WTC11 (cell line): Measurements from ENCODE around the gene SSRP1. TPM values are rescaled to one million over a fixed set of nuclear protein-coding genes. Genes with fewer than 3 reads are reported as not detected.

Source experiments
- ATAC-seq: fragments of 200-7000 bp; cut with Tn5 transposase; 2 replicates; pipeline ENCODE4 v1.10.0; 2021; ENCODE audit warnings: mild to moderate bottlenecking, moderate library complexity
- CTCF ChIA-PET: fragments of 300-600 bp; sonication (Branson Sonifier 250); formaldehyde crosslinking; loops from one replicate; lab custom pipeline; 2021; ENCODE audit warnings: antibody characterized with exemption; lab: Charles Lee
- POLR2A ChIA-PET: fragments of 350-600 bp; sonication (Branson Sonifier 250); formaldehyde crosslinking; loops from one replicate; lab custom pipeline; 2021; ENCODE audit warnings: antibody characterized with exemption; lab: Charles Lee
- DNase-seq: peaks from one replicate; pipeline ENCODE4 v3.0.0; 2021; ENCODE audit warnings: low spot score
- H3K27ac Mint-ChIP-seq: 2 replicates; pipeline ENCODE4 v1.8.0; 2021; ENCODE audit warnings: mixed read lengths
- H3K27me3 Mint-ChIP-seq: 2 replicates; pipeline ENCODE4 v1.8.0; 2021; ENCODE audit warnings: low read depth, mild to moderate bottlenecking, moderate library complexity, mixed read lengths
- H3K36me3 Mint-ChIP-seq: 2 replicates; pipeline ENCODE4 v1.8.0; 2021; ENCODE audit warnings: mixed read lengths
- H3K4me1 Mint-ChIP-seq: 2 replicates; pipeline ENCODE4 v1.8.0; 2022; ENCODE audit warnings: mixed read lengths
- H3K4me3 Mint-ChIP-seq: 2 replicates; pipeline ENCODE4 v1.8.0; 2021; ENCODE audit warnings: mild to moderate bottlenecking, moderate library complexity, mixed read lengths
- H3K9me3 Mint-ChIP-seq: 2 replicates; pipeline ENCODE4 v1.8.0; 2021; ENCODE audit warnings: mixed read lengths
- ARID4B ChIP-seq: sonication (generic); formaldehyde crosslinking; IDR thresholded peaks from 2 replicates; pipeline ENCODE4 v1.8.0; 2023; ENCODE audit warnings: missing genetic modification reagents, mild to moderate bottlenecking, borderline replicate concordance
- ATF1 ChIP-seq: sonication (generic); formaldehyde crosslinking; IDR thresholded peaks from 2 replicates; pipeline ENCODE4 v1.8.1; 2023; ENCODE audit warnings: mild to moderate bottlenecking, moderate library complexity, missing genetic modification reagents
- ATF2 ChIP-seq: sonication (generic); formaldehyde crosslinking; IDR thresholded peaks from 2 replicates; pipeline ENCODE4 v1.8.1; 2022; ENCODE audit warnings: low read depth, missing genetic modification reagents, borderline replicate concordance
- CREM ChIP-seq: sonication (generic); formaldehyde crosslinking; IDR thresholded peaks from 2 replicates; pipeline ENCODE4 v1.8.1; 2022; ENCODE audit warnings: mild to moderate bottlenecking, missing genetic modification reagents, moderate library complexity
- HMGXB4 ChIP-seq: sonication (generic); formaldehyde crosslinking; IDR thresholded peaks from 2 replicates; pipeline ENCODE4 v1.8.1; 2023; ENCODE audit warnings: mild to moderate bottlenecking, moderate library complexity, missing genetic modification reagents
- MYBL2 ChIP-seq: sonication (generic); formaldehyde crosslinking; IDR thresholded peaks from 2 replicates; pipeline ENCODE4 v1.8.1; 2023; ENCODE audit warnings: mild to moderate bottlenecking, moderate library complexity, missing genetic modification reagents
- NR1H2 ChIP-seq: sonication (generic); formaldehyde crosslinking; IDR thresholded peaks from 2 replicates; pipeline ENCODE4 v1.9.0; 2021; ENCODE audit warnings: mild to moderate bottlenecking, moderate library complexity, missing genetic modification reagents
- OVOL2 ChIP-seq: fragments of 250-450 bp; sonication (Bioruptor Pico); IDR thresholded peaks from 2 replicates; pipeline ENCODE4 v1.9.0; 2021; ENCODE audit warnings: mild to moderate bottlenecking, borderline replicate concordance
- SP1 ChIP-seq: sonication (generic); formaldehyde crosslinking; conservative IDR thresholded peaks from 2 replicates; pipeline ENCODE4 v1.8.1; 2022; ENCODE audit warnings: missing genetic modification reagents
- TEAD4 ChIP-seq: sonication (generic); formaldehyde crosslinking; IDR thresholded peaks from 2 replicates; pipeline ENCODE4 v1.8.0; 2022; ENCODE audit warnings: mild to moderate bottlenecking, missing genetic modification reagents
- ZMAT4 ChIP-seq: fragments of 250-450 bp; sonication (Bioruptor Pico); IDR thresholded peaks from 2 replicates; pipeline ENCODE4 v1.9.0; 2021; ENCODE audit warnings: mild to moderate bottlenecking
- ZNF396 ChIP-seq: fragments of 250-450 bp; sonication (Bioruptor Pico); IDR thresholded peaks from 2 replicates; pipeline ENCODE4 v1.8.0; 2021; ENCODE audit warnings: mild to moderate bottlenecking, moderate library complexity, borderline replicate concordance
- ZNF671 ChIP-seq: fragments of 250-450 bp; sonication (Bioruptor Pico); IDR thresholded peaks from 2 replicates; pipeline ENCODE4 v1.8.0; 2021; ENCODE audit warnings: mild to moderate bottlenecking
- total RNA-seq: library from RNA; stranded (reverse); gene quantifications from 3 replicates; pipeline ENCODE4 v1.2.3, GENCODE V29; 2021
- TF ChIP-seq, protein P1 (sequence below): sonication (generic); formaldehyde crosslinking; IDR thresholded peaks from 2 replicates; pipeline ENCODE4 v1.8.1; 2022; ENCODE audit warnings: missing genetic modification reagents, borderline replicate concordance
- TF ChIP-seq, protein P2 (sequence below): fragments of 200-600 bp; IDR thresholded peaks from 2 replicates; pipeline ENCODE4 v1.8.0; 2022; ENCODE audit warnings: antibody characterized with exemption
- TF ChIP-seq, protein P3 (sequence below): sonication (generic); formaldehyde crosslinking; IDR thresholded peaks from 2 replicates; pipeline ENCODE4 v1.8.1; 2023; ENCODE audit warnings: mild to moderate bottlenecking, missing genetic modification reagents

Gene SSRP1
- total RNA-seq, 1 experiment from 2014 or later = 228 TPM

DNA sequence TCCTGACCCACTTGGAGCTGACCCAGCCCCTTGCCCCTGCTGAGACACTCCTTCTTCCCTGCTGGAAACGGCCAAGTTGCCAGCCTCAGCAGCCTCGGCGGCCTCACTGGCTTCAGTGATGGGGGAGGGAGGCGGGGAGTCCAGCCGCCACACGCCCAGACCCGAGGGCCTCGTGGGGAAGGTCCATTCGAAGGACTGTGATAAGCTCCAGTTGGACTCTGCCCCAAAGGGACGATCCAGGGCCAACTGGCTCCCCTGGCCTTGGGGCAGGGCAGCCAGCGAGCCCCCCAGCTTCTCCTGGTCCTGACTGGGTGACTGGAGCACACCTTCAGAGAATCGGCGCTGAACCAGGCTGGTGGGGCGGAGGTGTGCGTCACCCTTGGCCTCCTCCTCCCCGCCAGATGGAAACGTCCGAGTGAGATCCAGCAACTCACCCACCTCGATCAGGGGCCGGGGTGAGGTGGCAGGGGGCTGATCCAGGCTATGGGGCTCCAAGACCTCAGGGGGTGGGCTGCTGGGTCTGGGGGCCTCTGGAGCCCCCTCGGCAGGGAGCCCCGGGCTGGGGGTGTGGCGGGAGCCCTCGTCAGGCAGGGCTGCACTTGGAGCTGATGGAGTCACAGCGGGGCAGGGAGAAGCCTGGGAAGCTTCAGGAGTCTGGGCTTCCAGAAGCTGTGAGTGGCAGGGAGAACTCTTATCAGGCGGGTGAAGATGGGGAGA is 22.5 kb downstream of the SSRP1 start:
- no peak for ATAC-seq
- Mint-ChIP-seq H3K36me3 (peaks cover 26% of the 10 kb centered on the region), H3K27ac (no peak overlapping the region), H3K4me3 (no peak overlapping the region), H3K27me3 (no peaks in the 10 kb centered on the region), H3K4me1 (peaks cover 21% of the 10 kb centered on the region), H3K9me3 (no peaks in the 10 kb centered on the region)
- TF ChIP-seq ATF2 (no peak), OVOL2 (CRISPR knock-in tag) (no peak), ARID4B (CRISPR knock-in tag) (no peak), CREM (no peak), ZMAT4 (CRISPR knock-in tag) (no peak), TEAD4 (CRISPR knock-in tag) (no peak), MYBL2 (CRISPR knock-in tag) (no peak), NR1H2 (no peak), SP1 (no peak), HMGXB4 (CRISPR knock-in tag) (no peak), ZNF396 (CRISPR knock-in tag) (no peak), ZNF671 (CRISPR knock-in tag) (no peak), ATF1 (CRISPR knock-in tag) (no peak)
- TF ChIP-seq, protein P1, sequence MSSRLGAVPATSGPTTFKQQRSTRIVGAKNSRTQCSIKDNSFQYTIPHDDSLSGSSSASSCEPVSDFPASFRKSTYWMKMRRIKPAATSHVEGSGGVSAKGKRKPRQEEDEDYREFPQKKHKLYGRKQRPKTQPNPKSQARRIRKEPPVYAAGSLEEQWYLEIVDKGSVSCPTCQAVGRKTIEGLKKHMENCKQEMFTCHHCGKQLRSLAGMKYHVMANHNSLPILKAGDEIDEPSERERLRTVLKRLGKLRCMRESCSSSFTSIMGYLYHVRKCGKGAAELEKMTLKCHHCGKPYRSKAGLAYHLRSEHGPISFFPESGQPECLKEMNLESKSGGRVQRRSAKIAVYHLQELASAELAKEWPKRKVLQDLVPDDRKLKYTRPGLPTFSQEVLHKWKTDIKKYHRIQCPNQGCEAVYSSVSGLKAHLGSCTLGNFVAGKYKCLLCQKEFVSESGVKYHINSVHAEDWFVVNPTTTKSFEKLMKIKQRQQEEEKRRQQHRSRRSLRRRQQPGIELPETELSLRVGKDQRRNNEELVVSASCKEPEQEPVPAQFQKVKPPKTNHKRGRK (CRISPR knock-in tag) = no peak
- TF ChIP-seq, protein P2, sequence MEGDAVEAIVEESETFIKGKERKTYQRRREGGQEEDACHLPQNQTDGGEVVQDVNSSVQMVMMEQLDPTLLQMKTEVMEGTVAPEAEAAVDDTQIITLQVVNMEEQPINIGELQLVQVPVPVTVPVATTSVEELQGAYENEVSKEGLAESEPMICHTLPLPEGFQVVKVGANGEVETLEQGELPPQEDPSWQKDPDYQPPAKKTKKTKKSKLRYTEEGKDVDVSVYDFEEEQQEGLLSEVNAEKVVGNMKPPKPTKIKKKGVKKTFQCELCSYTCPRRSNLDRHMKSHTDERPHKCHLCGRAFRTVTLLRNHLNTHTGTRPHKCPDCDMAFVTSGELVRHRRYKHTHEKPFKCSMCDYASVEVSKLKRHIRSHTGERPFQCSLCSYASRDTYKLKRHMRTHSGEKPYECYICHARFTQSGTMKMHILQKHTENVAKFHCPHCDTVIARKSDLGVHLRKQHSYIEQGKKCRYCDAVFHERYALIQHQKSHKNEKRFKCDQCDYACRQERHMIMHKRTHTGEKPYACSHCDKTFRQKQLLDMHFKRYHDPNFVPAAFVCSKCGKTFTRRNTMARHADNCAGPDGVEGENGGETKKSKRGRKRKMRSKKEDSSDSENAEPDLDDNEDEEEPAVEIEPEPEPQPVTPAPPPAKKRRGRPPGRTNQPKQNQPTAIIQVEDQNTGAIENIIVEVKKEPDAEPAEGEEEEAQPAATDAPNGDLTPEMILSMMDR = no peak
- TF ChIP-seq, protein P3, sequence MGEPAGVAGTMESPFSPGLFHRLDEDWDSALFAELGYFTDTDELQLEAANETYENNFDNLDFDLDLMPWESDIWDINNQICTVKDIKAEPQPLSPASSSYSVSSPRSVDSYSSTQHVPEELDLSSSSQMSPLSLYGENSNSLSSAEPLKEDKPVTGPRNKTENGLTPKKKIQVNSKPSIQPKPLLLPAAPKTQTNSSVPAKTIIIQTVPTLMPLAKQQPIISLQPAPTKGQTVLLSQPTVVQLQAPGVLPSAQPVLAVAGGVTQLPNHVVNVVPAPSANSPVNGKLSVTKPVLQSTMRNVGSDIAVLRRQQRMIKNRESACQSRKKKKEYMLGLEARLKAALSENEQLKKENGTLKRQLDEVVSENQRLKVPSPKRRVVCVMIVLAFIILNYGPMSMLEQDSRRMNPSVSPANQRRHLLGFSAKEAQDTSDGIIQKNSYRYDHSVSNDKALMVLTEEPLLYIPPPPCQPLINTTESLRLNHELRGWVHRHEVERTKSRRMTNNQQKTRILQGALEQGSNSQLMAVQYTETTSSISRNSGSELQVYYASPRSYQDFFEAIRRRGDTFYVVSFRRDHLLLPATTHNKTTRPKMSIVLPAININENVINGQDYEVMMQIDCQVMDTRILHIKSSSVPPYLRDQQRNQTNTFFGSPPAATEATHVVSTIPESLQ (CRISPR knock-in tag) = no peak
- ChIA-PET POLR2A (interaction anchor here (0.7 to 3.3 kb wide), 2 partner anchors 12 to 29 kb away, joined by 3 to 29 read pairs; partner anchors contain the start of gene TNKS1BP1), CTCF (interaction anchor here (0.5 to 2.0 kb wide), 2 partner anchors 12 to 144 kb away, joined by 3 to 15 read pairs; partner anchors contain the start of gene TNKS1BP1)
- no peak for DNase-seq
